ENCODE results near the gene RWDD1.
"Not testable (repeated sequence)": the region's sequence is repeated elsewhere in the genome, so short reads cannot be mapped to it uniquely, and the experiment has no call there.

Gene RWDD1

GRCh38 chr6:116596815-116597214 lies 25.5 kb downstream of the RWDD1 start:
- in situ Hi-C loops (cut with MboI; ENCODE audit: low sequenced_read_pairs) = no loop called here

DNA sequence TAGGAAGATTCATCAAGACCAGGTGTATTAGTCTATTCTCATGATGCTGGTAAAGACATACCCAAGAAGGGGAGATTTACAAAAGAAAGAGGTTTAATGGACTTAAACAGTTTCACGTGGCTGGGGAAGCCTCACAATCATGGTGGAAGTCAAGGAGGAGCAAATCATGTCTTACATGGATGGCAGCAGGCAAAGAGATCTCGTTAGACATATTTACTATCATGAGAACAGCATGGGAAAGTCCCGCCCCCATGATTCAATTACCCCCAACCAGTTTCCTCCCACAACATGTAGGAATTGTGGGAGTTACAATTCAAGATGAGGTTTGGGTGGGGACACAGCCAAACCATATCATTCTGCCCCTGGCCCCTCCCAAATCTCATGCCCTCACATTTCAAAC lies 32.6 kb downstream of the RWDD1 start:
- in situ Hi-C loops (cut with MboI; ENCODE audit: low sequenced_read_pairs) = not testable (repeated sequence)

GRCh38 chr6:116604868-116605267 lies 33.6 kb downstream of the RWDD1 start:
- in situ Hi-C loops (cut with MboI; ENCODE audit: low sequenced_read_pairs) = not testable (repeated sequence)

- in situ Hi-C loops (cut with MboI; ENCODE audit: low sequenced_read_pairs) = no loop called here
Measured at GRCh38 chr6:116605935-116606334, 34.6 kb downstream of the RWDD1 start.

DNA sequence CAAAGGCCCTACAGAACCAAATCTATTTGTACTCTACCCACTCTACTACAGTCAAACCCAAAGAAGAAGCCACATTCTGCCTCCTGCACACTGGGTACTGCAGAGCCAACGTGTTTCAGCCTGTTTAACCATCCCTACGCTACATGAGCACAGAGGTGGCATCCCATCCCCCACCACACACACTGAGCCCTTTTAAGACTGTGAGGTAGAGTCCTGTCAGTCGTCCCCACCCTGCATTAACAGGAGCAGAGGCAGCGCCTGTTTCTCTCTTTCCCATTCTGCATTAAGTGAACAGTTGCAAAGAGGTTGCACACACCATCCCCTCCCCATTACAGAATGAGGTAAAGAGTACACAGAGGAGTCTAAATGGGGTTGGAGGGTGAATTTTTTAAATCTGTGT lies 39.8 kb downstream of the RWDD1 start:
- in situ Hi-C loops (cut with MboI; ENCODE audit: low sequenced_read_pairs) = no loop called here

DNA sequence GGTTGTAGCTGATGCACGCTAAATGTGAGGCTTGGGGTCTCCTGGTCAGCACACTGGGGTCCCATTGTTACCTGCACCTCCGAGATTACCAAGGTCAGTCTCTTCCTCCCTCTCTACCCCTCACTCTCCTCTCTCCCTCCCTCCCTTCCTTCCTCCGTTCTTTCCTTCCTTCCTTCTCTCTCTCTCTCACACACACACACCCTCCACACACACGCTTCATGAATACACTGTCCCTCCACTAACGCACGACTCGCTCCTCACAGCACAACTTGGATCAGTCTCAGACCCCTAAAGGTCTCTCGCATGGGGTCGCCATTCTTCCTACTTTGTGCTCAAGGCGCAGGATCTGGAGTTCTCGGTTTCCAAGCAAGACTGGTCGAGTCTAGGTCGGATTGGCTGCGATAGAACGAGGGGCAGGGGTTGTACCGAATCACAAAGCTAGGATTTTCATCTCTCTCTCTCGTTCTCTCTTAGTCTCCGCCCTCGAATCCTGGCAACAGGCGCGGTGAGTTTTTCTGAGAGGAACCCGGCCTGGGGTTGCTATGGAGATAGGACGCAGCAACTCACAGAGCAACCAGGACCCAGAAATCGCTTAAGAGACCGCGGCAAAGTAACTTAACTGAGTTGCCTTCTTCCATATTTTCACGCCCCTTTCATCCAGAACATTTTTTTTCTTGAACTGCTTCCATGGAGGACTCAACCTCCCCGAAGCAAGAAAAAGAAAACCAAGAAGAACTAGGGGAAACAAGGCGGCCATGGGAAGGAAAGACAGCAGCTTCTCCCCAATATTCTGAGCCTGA lies 44.8 kb downstream of the RWDD1 start, which contains the start of gene RSPH4A:
Gene RSPH4A (plus strand): TSS at position 543 of the 800 bp plus-strand sequence. CDS start 145 bp downstream, at position 688.
- in situ Hi-C loops (cut with MboI; ENCODE audit: low sequenced_read_pairs) = no loop called here

GRCh38 chr6:116616737-116617053 lies 45.4 kb downstream of the RWDD1 start:
- in situ Hi-C loops (cut with MboI; ENCODE audit: low sequenced_read_pairs) = no loop called here

GRCh38 chr6:116624036-116624805 lies 52.9 kb downstream of the RWDD1 start:
- in situ Hi-C loops (cut with MboI; ENCODE audit: low sequenced_read_pairs) = no loop called here

DNA sequence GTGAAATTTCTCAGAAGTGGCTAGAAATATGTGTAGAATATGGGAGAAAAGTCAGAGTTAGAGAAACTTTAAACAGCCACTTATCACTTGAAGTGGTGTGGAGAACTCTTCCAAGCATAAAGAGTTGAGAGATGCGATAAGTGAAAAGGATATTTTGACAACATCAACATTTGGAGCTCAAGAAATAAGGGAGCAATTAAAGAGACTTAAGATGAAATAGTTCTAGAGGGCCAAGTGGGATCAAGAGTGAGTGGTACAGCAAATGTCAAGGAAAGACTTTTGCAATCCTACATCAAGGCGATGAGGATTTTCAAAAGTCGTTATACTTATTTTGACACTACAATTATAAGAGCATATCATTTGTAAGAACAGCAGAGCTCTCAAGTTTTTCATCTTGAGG lies 54.6 kb downstream of the RWDD1 start:
- in situ Hi-C loops (cut with MboI; ENCODE audit: low sequenced_read_pairs) = no loop called here

DNA sequence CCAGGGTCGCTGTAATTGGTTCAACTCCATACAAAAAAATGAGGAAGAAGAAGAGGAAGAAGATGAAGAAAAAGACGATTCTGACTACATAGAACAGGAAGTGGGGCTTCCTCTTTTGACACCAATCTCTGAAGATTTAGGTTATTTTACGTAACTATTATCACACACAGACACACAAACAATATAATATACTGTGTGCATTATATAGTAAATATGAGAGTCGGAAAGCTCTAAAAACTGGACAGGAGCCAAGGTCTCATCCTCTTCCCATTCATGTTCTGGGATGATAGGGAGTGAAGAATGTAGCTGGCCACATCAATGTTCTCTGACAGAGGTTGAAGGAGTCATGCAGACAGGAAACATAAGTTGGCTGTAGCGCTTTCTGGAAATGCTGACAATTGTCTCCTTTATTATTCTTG lies 58.3 kb downstream of the RWDD1 start:
- in situ Hi-C loops (cut with MboI; ENCODE audit: low sequenced_read_pairs) = no loop called here

- in situ Hi-C loops (cut with MboI; ENCODE audit: low sequenced_read_pairs) = no loop called here
Measured at GRCh38 chr6:116631379-116631990, 60.2 kb downstream of the RWDD1 start.

DNA sequence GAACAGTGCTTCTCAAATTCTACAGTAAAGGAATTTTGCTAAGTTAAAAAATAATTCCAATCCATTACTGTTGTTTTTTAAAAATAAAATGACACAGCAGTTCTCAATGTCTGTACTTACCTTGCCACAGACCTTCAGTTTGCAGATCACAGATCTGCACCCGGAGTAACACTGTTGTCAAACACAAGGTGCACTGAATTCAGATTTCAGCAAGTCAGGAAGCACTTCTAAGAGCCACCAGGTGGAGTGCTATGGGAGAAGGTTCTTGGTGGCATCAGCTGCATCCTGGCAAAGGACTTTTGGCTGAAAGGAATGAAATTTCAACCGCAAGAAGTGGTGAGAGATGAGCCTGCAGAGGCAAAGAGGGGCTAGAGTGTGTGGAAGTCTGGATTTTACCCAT lies 62.4 kb downstream of the RWDD1 start:
- in situ Hi-C loops (cut with MboI; ENCODE audit: low sequenced_read_pairs) = no loop called here
